ENCODE results near the gene LRRC2.

LRRC2 gene

DNA sequence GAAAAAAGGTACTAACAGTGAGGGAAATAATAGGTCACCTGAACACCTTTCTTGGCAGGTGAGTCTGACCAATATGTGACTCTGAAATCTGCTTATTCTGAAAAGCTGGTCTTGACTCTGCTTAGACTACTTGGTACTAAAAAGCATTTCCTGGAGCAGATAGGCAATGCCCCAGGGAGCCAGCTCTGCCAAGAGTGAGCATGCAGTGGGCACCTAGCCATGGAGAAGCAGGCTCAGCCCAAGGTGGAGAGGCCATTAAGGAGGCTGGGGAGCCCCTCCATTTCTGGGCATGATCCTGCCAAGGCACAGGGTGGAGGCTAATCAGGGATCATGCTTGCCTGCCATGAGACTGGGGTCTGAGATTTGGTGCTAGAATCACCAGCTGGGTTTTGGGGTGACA, 99.8 kb downstream of the LRRC2 start:
- Histone ChIP-seq H4K20me1 (ENCODE audit: insufficient read depth, low read length) (no peaks in the 10 kb centered on the region), H3K4me1 (ENCODE audit: low read length) (no peaks in the 10 kb centered on the region), H3K9me3 (replicated peaks; ENCODE audit: insufficient read depth, low read length) (no peaks in the 10 kb centered on the region), H3K9me2 (replicated peaks; ENCODE audit: insufficient read depth, low read length) (no peaks in the 10 kb centered on the region), H3K36me3 (replicated peaks; ENCODE audit: insufficient read depth, low read length) (no peaks in the 10 kb centered on the region), H2AFZ (ENCODE audit: low read length) (no peak overlapping the region), H3K9ac (ENCODE audit: low read length) (no peak overlapping the region), H3K27ac (ENCODE audit: low read length) (no peak overlapping the region), H3K27me3 (replicated peaks; ENCODE audit: insufficient read depth, low read length) (no peaks in the 10 kb centered on the region), H3F3A (ENCODE audit: insufficient read depth, low read length) (no peaks in the 10 kb centered on the region), H3K79me2 (ENCODE audit: low read length) (no peaks in the 10 kb centered on the region), H3K4me3 (ENCODE audit: low read length) (no peak overlapping the region), H3K4me2 (ENCODE audit: low read depth, low read length) (no peak overlapping the region)
- TF ChIP-seq CTCF (IDR thresholded peaks at IDR 0.05; ENCODE audit: low read length), result no peak
- no peak for TF ChIP-seq EZH2phosphoT487 (IDR thresholded peaks at IDR 0.05; ENCODE audit: low read length)
- TF ChIP-seq EZH2 (optimal IDR thresholded peaks at IDR 0.05; ENCODE audit: low read depth, low read length), result no peak
- no peak for DNase-seq
